ENCODE measurements around the gene MPPED2. TPM values are rescaled to one million over a fixed set of nuclear protein-coding genes. Genes with fewer than 3 reads are reported as not detected.

Gene MPPED2
- total and polyA plus RNA-seq, 8 donors = 2.0 to 5.0 (median 3.8) TPM

- 66 to 75% methylated on average over 2 of the region's 2 CpGs for WGBS, 2 donors
- H3K27me3 ChIP-seq = no peaks in the 10 kb centered on the region
- ATAC-seq (no peak), FAIRE-seq (no peak), DNase-seq (no peak)
- intact Hi-C loops (cut with DNase I) = no loop called here
- no peaks in the 10 kb centered on the region for H3K4me1 ChIP-seq
- no peak overlapping the region for H3K27ac ChIP-seq
- no peak for TF ChIP-seq CTCF (IDR thresholded peaks at IDR 0.05)
- no peaks in the 10 kb centered on the region for H3K36me3 ChIP-seq
- H3K4me3 ChIP-seq = no peak overlapping the region
- no peaks in the 10 kb centered on the region for H3K9me3 ChIP-seq
Measured at GRCh38 chr11:30510750-30511149, 75.4 kb downstream of the MPPED2 start.

- no peak for TF ChIP-seq CTCF (IDR thresholded peaks at IDR 0.05)
- Histone ChIP-seq H3K27ac (no peak overlapping the region), H3K36me3 (no peaks in the 10 kb centered on the region), H3K9me3 (no peaks in the 10 kb centered on the region), H3K27me3 (no peaks in the 10 kb centered on the region), H3K4me3 (no peak overlapping the region), H3K4me1 (no peaks in the 10 kb centered on the region)
- DNase-seq (no peak), FAIRE-seq (no peak), ATAC-seq (no peak)
- WGBS, 2 donors = 62 to 67% methylated on average over 2 of the region's 2 CpGs
- intact Hi-C loops (cut with DNase I) = no loop called here
Measured at GRCh38 chr11:30509364-30509763, 76.8 kb downstream of the MPPED2 start.

DNA sequence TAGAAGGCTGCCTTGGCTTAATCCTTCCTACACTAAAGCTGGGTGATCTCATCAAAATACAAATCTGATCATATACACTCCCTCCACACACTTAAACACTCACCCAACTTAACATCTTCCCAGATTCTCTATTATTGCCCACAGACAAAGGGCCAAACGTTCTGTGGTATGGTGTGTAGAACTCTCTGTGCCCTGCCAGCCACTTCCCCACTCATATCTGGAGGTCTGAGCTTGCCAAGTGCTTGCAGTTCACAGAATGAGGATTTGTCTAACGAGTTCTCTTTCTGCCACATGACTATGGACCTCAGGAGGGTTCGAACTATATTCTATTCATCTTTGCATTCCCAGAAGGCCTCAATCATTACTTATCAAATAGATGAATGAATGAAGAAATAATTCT is 77.6 kb downstream of the MPPED2 start:
- FAIRE-seq (no peak), DNase-seq (no peak), ATAC-seq (no peak)
- Histone ChIP-seq H3K4me1 (no peaks in the 10 kb centered on the region), H3K4me3 (no peak overlapping the region), H3K27ac (no peak overlapping the region), H3K27me3 (no peaks in the 10 kb centered on the region), H3K36me3 (no peaks in the 10 kb centered on the region), H3K9me3 (no peaks in the 10 kb centered on the region)
- intact Hi-C loops (cut with DNase I) = no loop called here
- TF ChIP-seq CTCF (IDR thresholded peaks at IDR 0.05) = no peak
- WGBS, 2 donors = 50 to 51% methylated on average over 3 of the region's 3 CpGs

DNA sequence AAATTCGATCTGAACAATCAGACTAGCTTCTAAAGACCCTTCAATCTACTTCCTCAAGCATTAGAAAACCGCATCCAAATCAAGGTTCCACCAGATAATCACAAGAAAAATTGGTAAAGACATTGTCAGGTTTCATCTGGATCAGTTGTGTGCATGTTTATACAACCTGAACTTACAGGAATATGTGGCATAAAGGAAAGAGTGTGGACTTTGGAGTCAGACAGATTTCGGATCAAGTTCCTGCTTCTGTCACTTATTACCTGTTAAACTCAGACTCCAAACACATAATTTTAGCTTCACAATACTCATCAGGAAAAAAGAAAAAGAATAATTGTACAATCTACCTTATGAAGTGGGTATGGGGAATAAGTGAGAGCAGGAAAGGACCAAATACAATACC is 80.5 kb downstream of the MPPED2 start:
- intact Hi-C loops (cut with DNase I) = no loop called here
- no peaks in the 10 kb centered on the region for H3K36me3 ChIP-seq
- no peaks in the 10 kb centered on the region for H3K27me3 ChIP-seq
- TF ChIP-seq CTCF (IDR thresholded peaks at IDR 0.05) = no peak
- no peaks in the 10 kb centered on the region for H3K4me1 ChIP-seq
- H3K9me3 ChIP-seq = no peaks in the 10 kb centered on the region
- no peak overlapping the region for H3K4me3 ChIP-seq
- no peak overlapping the region for H3K27ac ChIP-seq
- DNase-seq (no peak), FAIRE-seq (no peak), ATAC-seq (peak in 1 of 4 donors; percentile 23)
- 58 to 69% methylated on average over 3 of the region's 3 CpGs for WGBS, 2 donors

- no peak for DNase-seq
- intact Hi-C loops (cut with DNase I) = no loop called here
- Histone ChIP-seq H3K36me3 (no peaks in the 10 kb centered on the region), H3K4me1 (no peaks in the 10 kb centered on the region), H3K9me3 (no peaks in the 10 kb centered on the region), H3K27ac (no peak overlapping the region), H3K4me3 (no peak overlapping the region), H3K27me3 (no peaks in the 10 kb centered on the region)
- TF ChIP-seq CTCF (IDR thresholded peaks at IDR 0.05) = no peak
- 32 to 36% methylated on average over 2 of the region's 2 CpGs for WGBS, 2 donors
- FAIRE-seq = no peak
- ATAC-seq = no peak
Measured at GRCh38 chr11:30504468-30504867, 81.7 kb downstream of the MPPED2 start.

Data from pancreas (tissue), 10 donors.